Gastrocnemius medialis (tissue), 4 donors: ENCODE measurements around the gene CCDC187.

Experiments
- CTCF ChIP-seq, 5 experiments: fragments of 450-650 bp in 3 of 5; fragments of 200-600 bp in 2 of 5; sonication (generic) in 2 of 5; IDR thresholded peaks in 4 of 5; conservative IDR thresholded peaks in 1 of 5; 1 replicate in 4 of 5; 2 replicates in 1 of 5; pipeline ENCODE4 v1.5.1; 2016 to 2019; ENCODE audit warnings: antibody characterized with exemption in 5 of 5, mild to moderate bottlenecking in 3 of 5, moderate library complexity in 3 of 5
- POLR2A ChIP-seq, 2 donors: fragments of 450-650 bp; IDR thresholded peaks; one replicate each; pipeline ENCODE4 v1.6.1; 2017; ENCODE audit warnings: antibody characterized with exemption in 2 of 2, mild to moderate bottlenecking in 2 of 2, moderate library complexity in 2 of 2

- TF ChIP-seq CTCF (IDR thresholded peaks at IDR 0.05 in 4 of 5, conservative IDR thresholded peaks at IDR 0.05 in 1 of 5), result no peak
- TF ChIP-seq POLR2A (IDR thresholded peaks at IDR 0.05), result no peak
Measured at GRCh38 chr9:136304456-136304855, 562 bp upstream of the CCDC187 start.
